Hematopoietic multipotent progenitor cell treated with erythropoietin and hydrocortisone succinate and interleukin-3 and kit ligand, for 4 days (in vitro differentiated cells): ENCODE measurements around the gene EPHB1.
A peak's percentile ranks its signal among the peaks of the same experiment; 100 is the strongest.

Source experiments
- DNase-seq: peaks from one replicate; pipeline ENCODE4 v3.0.0-alpha.2; 2015

Gene EPHB1

GRCh38 chr3:134854254-134854653 lies 59.2 kb downstream of the EPHB1 start:
- DNase-seq: no peak

- no peak for DNase-seq
These were observed 62.3 kb downstream of the EPHB1 start for GRCh38 chr3:134857356-134857755.

- no peak for DNase-seq
These were observed 62.8 kb downstream of the EPHB1 start for GRCh38 chr3:134857776-134858362.

GRCh38 chr3:134858441-134859035 lies 63.5 kb downstream of the EPHB1 start:
- DNase-seq: no peak

- DNase-seq: no peak
These were observed 64.3 kb downstream of the EPHB1 start for GRCh38 chr3:134859341-134859740.

- no peak for DNase-seq
These were observed 65.1 kb downstream of the EPHB1 start for GRCh38 chr3:134860141-134860540.

GRCh38 chr3:134863915-134864314 lies 68.9 kb downstream of the EPHB1 start:
- no peak for DNase-seq

GRCh38 chr3:134864636-134865035 lies 69.6 kb downstream of the EPHB1 start:
- peak; percentile 22 for DNase-seq

- DNase-seq: no peak
These were observed 72.2 kb downstream of the EPHB1 start for GRCh38 chr3:134867277-134867676.

- no peak for DNase-seq
These were observed 74.2 kb downstream of the EPHB1 start for GRCh38 chr3:134869153-134869726.

GRCh38 chr3:134871818-134872217 lies 76.8 kb downstream of the EPHB1 start:
- no peak for DNase-seq

- no peak for DNase-seq
These were observed 77.7 kb downstream of the EPHB1 start for GRCh38 chr3:134872440-134873388.

- DNase-seq: no peak
These were observed 78.7 kb downstream of the EPHB1 start for GRCh38 chr3:134873789-134874188.

- no peak for DNase-seq
These were observed 79.8 kb downstream of the EPHB1 start for GRCh38 chr3:134874737-134875413.

- no peak for DNase-seq
These were observed 81.8 kb downstream of the EPHB1 start for GRCh38 chr3:134876836-134877235.

- DNase-seq: no peak
These were observed 82.7 kb downstream of the EPHB1 start for GRCh38 chr3:134877788-134878187.

GRCh38 chr3:134879990-134880389 lies 84.9 kb downstream of the EPHB1 start:
- DNase-seq: no peak

- DNase-seq: no peak
These were observed 85.4 kb downstream of the EPHB1 start for GRCh38 chr3:134880431-134880830.

GRCh38 chr3:134881305-134881704 lies 86.2 kb downstream of the EPHB1 start:
- DNase-seq: no peak

- DNase-seq: no peak
These were observed 88.8 kb downstream of the EPHB1 start for GRCh38 chr3:134883697-134884385.

- peak; percentile 9 for DNase-seq
These were observed 91.0 kb downstream of the EPHB1 start for GRCh38 chr3:134885877-134886621.

GRCh38 chr3:134886991-134887390 lies 91.9 kb downstream of the EPHB1 start:
- DNase-seq: no peak
